Measurements from ENCODE around the gene ZDHHC8. TPM values are rescaled to one million over a fixed set of nuclear protein-coding genes. Genes with fewer than 3 reads are reported as not detected.
A peak's percentile ranks its signal among the peaks of the same experiment; 100 is the strongest.

Gene ZDHHC8
- total RNA-seq, 2 donors from 2014 or later, result 82.2 to 82.3 TPM

DNA sequence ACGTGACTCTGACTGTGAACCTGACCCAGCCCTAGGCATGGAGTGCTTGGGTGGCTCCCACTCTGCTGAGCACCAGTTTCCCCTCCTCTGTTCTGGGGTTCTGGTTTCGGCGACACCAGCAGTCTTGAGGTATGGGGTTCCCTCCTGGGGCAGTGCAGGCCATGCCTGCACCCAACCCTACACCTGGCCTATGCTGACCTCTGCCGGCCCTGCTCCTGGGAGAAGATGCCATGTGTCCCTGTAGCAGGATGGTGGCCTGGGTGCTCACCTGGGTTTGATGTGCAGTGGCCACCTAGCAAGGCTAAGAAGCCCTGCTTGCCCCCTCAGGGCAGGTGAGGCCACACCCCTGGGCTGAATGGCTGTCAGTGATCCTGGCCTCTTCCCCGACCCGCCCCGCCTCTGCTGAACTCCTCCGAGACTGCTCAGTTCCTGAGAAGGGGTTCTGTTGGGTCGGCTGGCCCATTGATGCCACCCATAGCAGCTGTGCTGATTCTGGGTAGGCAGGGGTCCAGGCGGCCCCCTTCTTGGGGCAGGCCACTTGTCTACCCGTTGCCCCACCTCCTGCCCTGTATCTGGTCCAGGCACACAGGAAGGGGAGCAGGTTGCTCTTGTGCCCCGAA, 2.4 kb downstream of the ZDHHC8 start:
- Histone ChIP-seq H3K27me3 (ENCODE audit: control insufficient read depth, insufficient read depth, low read length, poor library complexity, severe bottlenecking) (no peaks in the 10 kb centered on the region), H3K27ac (ENCODE audit: low read depth, low read length) (no peak overlapping the region), H3K36me3 (ENCODE audit: control insufficient read depth, insufficient read depth, low read length) (no peaks in the 10 kb centered on the region), H3K4me3 (ENCODE audit: low read length) (no peak overlapping the region), H3K9me3 (ENCODE audit: control insufficient read depth, low read length) (no peaks in the 10 kb centered on the region), H3K9ac (ENCODE audit: extremely low read depth, low read length, poor library complexity, severe bottlenecking) (no peak overlapping the region), H3K4me1 (ENCODE audit: control insufficient read depth, insufficient read depth, low read length) (no peaks in the 10 kb centered on the region)
- Mint-ChIP-seq H3K4me1 (no peaks in the 10 kb centered on the region), H3K9me3 (no peaks in the 10 kb centered on the region), H3K4me3 (peak overlapping the region; percentile 57), H3K36me3 (ENCODE audit: low read depth) (peaks cover 2% of the 10 kb centered on the region), H3K27ac (no peak overlapping the region), H3K27me3 (ENCODE audit: insufficient read depth) (no peaks in the 10 kb centered on the region)
- 91 to 92% methylated on average over 4 to 12 of the region's 12 CpGs for WGBS, 2 experiments (ENCODE audit: insufficient coverage in 1 of 2, insufficient read length in 1 of 2)
- TF ChIP-seq, protein P1, sequence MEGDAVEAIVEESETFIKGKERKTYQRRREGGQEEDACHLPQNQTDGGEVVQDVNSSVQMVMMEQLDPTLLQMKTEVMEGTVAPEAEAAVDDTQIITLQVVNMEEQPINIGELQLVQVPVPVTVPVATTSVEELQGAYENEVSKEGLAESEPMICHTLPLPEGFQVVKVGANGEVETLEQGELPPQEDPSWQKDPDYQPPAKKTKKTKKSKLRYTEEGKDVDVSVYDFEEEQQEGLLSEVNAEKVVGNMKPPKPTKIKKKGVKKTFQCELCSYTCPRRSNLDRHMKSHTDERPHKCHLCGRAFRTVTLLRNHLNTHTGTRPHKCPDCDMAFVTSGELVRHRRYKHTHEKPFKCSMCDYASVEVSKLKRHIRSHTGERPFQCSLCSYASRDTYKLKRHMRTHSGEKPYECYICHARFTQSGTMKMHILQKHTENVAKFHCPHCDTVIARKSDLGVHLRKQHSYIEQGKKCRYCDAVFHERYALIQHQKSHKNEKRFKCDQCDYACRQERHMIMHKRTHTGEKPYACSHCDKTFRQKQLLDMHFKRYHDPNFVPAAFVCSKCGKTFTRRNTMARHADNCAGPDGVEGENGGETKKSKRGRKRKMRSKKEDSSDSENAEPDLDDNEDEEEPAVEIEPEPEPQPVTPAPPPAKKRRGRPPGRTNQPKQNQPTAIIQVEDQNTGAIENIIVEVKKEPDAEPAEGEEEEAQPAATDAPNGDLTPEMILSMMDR (conservative IDR thresholded peaks at IDR 0.05), result no peak
- DNase-seq, result no peak

DNA sequence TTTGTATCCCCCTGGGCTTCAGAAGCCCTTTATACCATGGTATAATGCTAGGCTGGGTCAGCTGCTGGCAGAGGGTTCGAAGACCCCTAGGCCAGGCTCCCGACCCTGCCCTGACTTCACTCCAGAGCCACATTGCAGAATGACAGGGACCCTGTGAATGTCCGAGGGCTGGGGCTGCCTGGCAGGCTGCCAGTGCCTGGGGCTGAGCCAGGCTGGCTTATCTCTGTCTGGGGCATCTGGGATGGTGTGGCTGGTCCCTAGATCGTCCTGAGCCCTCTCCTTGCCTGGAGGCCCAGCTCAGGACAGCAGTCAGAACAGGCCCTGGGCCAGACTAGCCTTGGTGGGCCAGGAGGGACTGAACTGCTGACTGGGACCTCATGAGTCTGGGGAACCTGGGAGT, 3.7 kb downstream of the ZDHHC8 start:
- TF ChIP-seq, protein P1 (conservative IDR thresholded peaks at IDR 0.05), result no peak

GRCh38 chr22:20135806-20136602, 4.4 kb downstream of the ZDHHC8 start:
- Histone ChIP-seq H3K9me3 (ENCODE audit: control insufficient read depth, low read length) (no peaks in the 10 kb centered on the region), H3K36me3 (ENCODE audit: control insufficient read depth, insufficient read depth, low read length) (peaks cover 7% of the 10 kb centered on the region), H3K27me3 (ENCODE audit: control insufficient read depth, insufficient read depth, low read length, poor library complexity, severe bottlenecking) (no peaks in the 10 kb centered on the region), H3K4me3 (ENCODE audit: low read length) (no peak overlapping the region), H3K27ac (ENCODE audit: low read depth, low read length) (peak overlapping the region; percentile 32), H3K9ac (ENCODE audit: extremely low read depth, low read length, poor library complexity, severe bottlenecking) (no peak overlapping the region), H3K4me1 (ENCODE audit: control insufficient read depth, insufficient read depth, low read length) (no peaks in the 10 kb centered on the region)
- Mint-ChIP-seq H3K27me3 (ENCODE audit: insufficient read depth) (no peaks in the 10 kb centered on the region), H3K9me3 (no peaks in the 10 kb centered on the region), H3K4me3 (no peak overlapping the region), H3K4me1 (no peaks in the 10 kb centered on the region), H3K27ac (no peak overlapping the region), H3K36me3 (ENCODE audit: low read depth) (peaks cover 7% of the 10 kb centered on the region)
- TF ChIP-seq, protein P1 (conservative IDR thresholded peaks at IDR 0.05), result no peak
- no peak for DNase-seq
- WGBS, 2 experiments (ENCODE audit: insufficient coverage in 1 of 2, insufficient read length in 1 of 2), result 94 to 96% methylated on average over 15 to 25 of the region's 25 CpGs

More for the DNA sequence above, 3.7 kb downstream of the ZDHHC8 start:
- Mint-ChIP-seq H3K4me3 (no peak overlapping the region), H3K27ac (no peak overlapping the region), H3K4me1 (no peaks in the 10 kb centered on the region), H3K9me3 (no peaks in the 10 kb centered on the region), H3K27me3 (ENCODE audit: insufficient read depth) (no peaks in the 10 kb centered on the region), H3K36me3 (ENCODE audit: low read depth) (peaks cover 7% of the 10 kb centered on the region)
- Histone ChIP-seq H3K27me3 (ENCODE audit: control insufficient read depth, insufficient read depth, low read length, poor library complexity, severe bottlenecking) (no peaks in the 10 kb centered on the region), H3K27ac (ENCODE audit: low read depth, low read length) (no peak overlapping the region), H3K9ac (ENCODE audit: extremely low read depth, low read length, poor library complexity, severe bottlenecking) (no peak overlapping the region), H3K4me3 (ENCODE audit: low read length) (no peak overlapping the region), H3K9me3 (ENCODE audit: control insufficient read depth, low read length) (no peaks in the 10 kb centered on the region), H3K36me3 (ENCODE audit: control insufficient read depth, insufficient read depth, low read length) (peaks cover 7% of the 10 kb centered on the region), H3K4me1 (ENCODE audit: control insufficient read depth, insufficient read depth, low read length) (no peaks in the 10 kb centered on the region)
- 89 to 94% methylated on average over 4 of the region's 4 CpGs for WGBS, 2 experiments (ENCODE audit: insufficient coverage in 1 of 2, insufficient read length in 1 of 2)
- DNase-seq, result no peak
